Kidney epithelial cell (primary cell): ENCODE results near the gene FYN. TPM values are rescaled to one million over a fixed set of nuclear protein-coding genes. Genes with fewer than 3 reads are reported as not detected.

Experiments used
- DNase-seq: peaks from one replicate; pipeline ENCODE4 v3.0.0-alpha.2; 2010; ENCODE audit warnings: low read depth
- H3K27me3 ChIP-seq: 2 replicates; pipeline ENCODE4 v1.6.0; 2011; ENCODE audit warnings: low read length; ENCODE audit not compliant: control insufficient read depth, insufficient read depth
- H3K36me3 ChIP-seq: 2 replicates; pipeline ENCODE4 v1.5.1; 2011; ENCODE audit warnings: low read length; ENCODE audit not compliant: control insufficient read depth, insufficient read depth
- H3K4me3 ChIP-seq: 2 replicates; pipeline ENCODE4 v1.5.1; 2011; ENCODE audit warnings: low read depth, mild to moderate bottlenecking, control low read depth, low read length
- CTCF ChIP-seq: IDR thresholded peaks from 2 replicates; pipeline ENCODE4 v1.5.1; 2011; ENCODE audit warnings: mild to moderate bottlenecking, moderate library complexity, low read length, control low read depth, inconsistent platforms; ENCODE audit not compliant: insufficient read depth, poor library complexity, severe bottlenecking
- total RNA-seq: library from RNA; depleted of rRNA; stranded (reverse); fragments of >200 nt; gene quantifications from 2 replicates; pipeline ENCODE4 v1.2.3, GENCODE V29; 2015

Gene FYN
- total RNA-seq, 1 donor from 2014 or later = 133 TPM

- no peak for DNase-seq
- no peak for TF ChIP-seq CTCF
- no peaks in the 10 kb centered on the region for H3K27me3 ChIP-seq
- H3K4me3 ChIP-seq = no peak overlapping the region
- no peaks in the 10 kb centered on the region for H3K36me3 ChIP-seq
These were observed 155.6 kb downstream of the FYN start for GRCh38 chr6:111717621-111718020.

DNA sequence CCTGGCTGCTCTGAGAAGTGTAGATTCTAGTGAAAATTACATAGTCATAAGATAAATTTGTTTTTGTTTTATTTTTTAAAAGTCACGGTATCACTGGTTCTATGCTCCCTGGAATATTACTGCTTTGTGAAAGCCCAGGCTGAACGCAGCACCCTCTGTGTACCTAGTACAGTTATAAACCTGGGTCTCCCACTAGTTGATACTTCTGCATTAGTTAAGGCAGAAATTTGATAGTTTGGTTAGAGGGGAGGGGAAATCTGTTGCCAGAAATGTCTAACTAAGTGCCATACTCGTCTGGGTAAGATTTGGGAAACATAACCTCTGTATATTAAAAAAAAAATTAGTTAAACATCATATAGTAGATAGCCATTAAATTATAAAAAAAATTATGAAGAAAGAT lies 156.9 kb downstream of the FYN start:
- no peak for TF ChIP-seq CTCF
- Histone ChIP-seq H3K27me3 (no peaks in the 10 kb centered on the region), H3K4me3 (no peak overlapping the region), H3K36me3 (no peaks in the 10 kb centered on the region)
- DNase-seq = no peak

- Histone ChIP-seq H3K27me3 (no peaks in the 10 kb centered on the region), H3K36me3 (no peaks in the 10 kb centered on the region), H3K4me3 (no peak overlapping the region)
- no peak for DNase-seq
- no peak for TF ChIP-seq CTCF
These were observed 157.9 kb downstream of the FYN start for GRCh38 chr6:111715321-111715720.

- H3K4me3 ChIP-seq = no peak overlapping the region
- H3K36me3 ChIP-seq = no peaks in the 10 kb centered on the region
- H3K27me3 ChIP-seq = no peaks in the 10 kb centered on the region
- no peak for DNase-seq
- TF ChIP-seq CTCF = no peak
These were observed 158.6 kb downstream of the FYN start for GRCh38 chr6:111714416-111715270.

- Histone ChIP-seq H3K36me3 (no peaks in the 10 kb centered on the region), H3K4me3 (no peak overlapping the region), H3K27me3 (no peaks in the 10 kb centered on the region)
- DNase-seq = no peak
- TF ChIP-seq CTCF = no peak
These were observed 159.4 kb downstream of the FYN start for GRCh38 chr6:111713811-111714210.

GRCh38 chr6:111713236-111713635 lies 160.0 kb downstream of the FYN start:
- Histone ChIP-seq H3K4me3 (no peak overlapping the region), H3K36me3 (no peaks in the 10 kb centered on the region), H3K27me3 (no peaks in the 10 kb centered on the region)
- no peak for TF ChIP-seq CTCF
- DNase-seq = no peak
